ENCODE results near the gene TRAIP. TPM values are rescaled to one million over a fixed set of nuclear protein-coding genes. Genes with fewer than 3 reads are reported as not detected.
A peak's percentile ranks its signal among the peaks of the same experiment; 100 is the strongest.

TRAIP gene
- total RNA-seq, 1 donor = 1.4 TPM

DNA sequence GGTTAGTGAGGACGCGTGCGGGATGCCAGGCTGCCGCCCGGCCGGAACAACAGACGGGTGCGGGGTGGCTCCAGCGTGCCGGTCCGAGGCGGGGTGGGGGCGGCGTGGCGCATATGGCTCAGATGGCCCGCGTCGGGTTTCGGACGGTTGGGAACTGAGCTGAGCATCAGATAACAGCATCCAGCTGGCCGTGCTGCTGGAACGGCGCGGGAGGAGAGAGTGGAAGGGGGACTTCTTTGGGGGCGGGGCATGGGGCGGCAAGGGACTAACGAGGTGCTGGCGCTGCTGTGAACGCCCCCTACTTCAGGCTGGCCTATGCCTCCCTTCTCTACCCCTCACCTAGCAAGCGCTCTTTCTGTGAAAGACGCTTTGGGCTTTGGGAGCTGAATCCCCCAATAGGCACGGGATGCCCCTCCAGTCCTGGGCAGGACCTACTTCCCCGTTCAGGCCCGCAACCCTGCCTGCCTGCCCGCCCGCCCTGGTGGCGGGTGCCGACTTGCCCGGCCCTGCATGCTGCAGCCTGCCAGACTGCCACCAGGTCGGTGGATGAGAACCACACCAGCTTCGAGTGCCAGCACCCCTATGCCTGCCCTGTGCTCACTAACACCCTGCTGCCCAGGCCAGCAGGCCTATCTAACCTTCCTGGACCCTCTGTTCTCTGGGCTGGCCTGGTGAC is 52.8 kb downstream of the TRAIP start:
- peak; percentile 74 for DNase-seq (ENCODE audit: insufficient read length, low spot score, missing footprints)
- no peak overlapping the region for H3K27ac ChIP-seq (ENCODE audit: low read depth, low read length)
- peaks cover 12% of the 10 kb centered on the region for H4K20me1 ChIP-seq (ENCODE audit: insufficient read depth, low read length)

GRCh38 chr3:49802719-49803464 is 53.5 kb downstream of the TRAIP start, which contains the start of gene INKA1:
Gene INKA1, plus strand, starts transcription at chr3:49803261. Its CDS starts 132 bp downstream, at chr3:49803393.
- TF ChIP-seq, protein P1, sequence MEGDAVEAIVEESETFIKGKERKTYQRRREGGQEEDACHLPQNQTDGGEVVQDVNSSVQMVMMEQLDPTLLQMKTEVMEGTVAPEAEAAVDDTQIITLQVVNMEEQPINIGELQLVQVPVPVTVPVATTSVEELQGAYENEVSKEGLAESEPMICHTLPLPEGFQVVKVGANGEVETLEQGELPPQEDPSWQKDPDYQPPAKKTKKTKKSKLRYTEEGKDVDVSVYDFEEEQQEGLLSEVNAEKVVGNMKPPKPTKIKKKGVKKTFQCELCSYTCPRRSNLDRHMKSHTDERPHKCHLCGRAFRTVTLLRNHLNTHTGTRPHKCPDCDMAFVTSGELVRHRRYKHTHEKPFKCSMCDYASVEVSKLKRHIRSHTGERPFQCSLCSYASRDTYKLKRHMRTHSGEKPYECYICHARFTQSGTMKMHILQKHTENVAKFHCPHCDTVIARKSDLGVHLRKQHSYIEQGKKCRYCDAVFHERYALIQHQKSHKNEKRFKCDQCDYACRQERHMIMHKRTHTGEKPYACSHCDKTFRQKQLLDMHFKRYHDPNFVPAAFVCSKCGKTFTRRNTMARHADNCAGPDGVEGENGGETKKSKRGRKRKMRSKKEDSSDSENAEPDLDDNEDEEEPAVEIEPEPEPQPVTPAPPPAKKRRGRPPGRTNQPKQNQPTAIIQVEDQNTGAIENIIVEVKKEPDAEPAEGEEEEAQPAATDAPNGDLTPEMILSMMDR (IDR thresholded peaks at IDR 0.05; ENCODE audit: extremely low read depth, low read depth, low read length) = peak; percentile 79
- DNase-seq (ENCODE audit: insufficient read length, low spot score, missing footprints) = peak; percentile 99
- Histone ChIP-seq H3K9me3 (ENCODE audit: low read depth, low read length) (no peaks in the 10 kb centered on the region), H3K4me2 (ENCODE audit: insufficient read depth, low read length) (peak within 1 kb of the TSS; percentile 97), H3K4me1 (ENCODE audit: insufficient read depth, low read length) (peaks cover 25% of the 10 kb centered on the region), H2AFZ (ENCODE audit: low read length) (peak within 1 kb of the TSS; percentile 99), H3K36me3 (ENCODE audit: insufficient read depth, low read length) (no peaks in the 10 kb centered on the region), H3K79me2 (ENCODE audit: insufficient read depth, low read length) (peaks cover 3% of the 10 kb centered on the region), H4K20me1 (ENCODE audit: insufficient read depth, low read length) (peaks cover 12% of the 10 kb centered on the region), H3K27me3 (ENCODE audit: insufficient read depth, low read length) (no peaks in the 10 kb centered on the region), H3K27ac (ENCODE audit: low read depth, low read length) (peak within 1 kb of the TSS; percentile 66), H3K4me3 (ENCODE audit: insufficient read depth, low read length) (peak within 1 kb of the TSS; percentile 95)

More for the DNA sequence above, 52.8 kb downstream of the TRAIP start:
- Histone ChIP-seq H2AFZ (ENCODE audit: low read length) (peak overlapping the region; percentile 83), H3K4me3 (ENCODE audit: insufficient read depth, low read length) (peak overlapping the region; percentile 95), H3K9me3 (ENCODE audit: low read depth, low read length) (no peaks in the 10 kb centered on the region), H3K27me3 (ENCODE audit: insufficient read depth, low read length) (no peaks in the 10 kb centered on the region), H3K79me2 (ENCODE audit: insufficient read depth, low read length) (peaks cover 3% of the 10 kb centered on the region), H3K4me2 (ENCODE audit: insufficient read depth, low read length) (peak overlapping the region; percentile 97), H3K4me1 (ENCODE audit: insufficient read depth, low read length) (peaks cover 25% of the 10 kb centered on the region), H3K36me3 (ENCODE audit: insufficient read depth, low read length) (peaks cover under 1% of the 10 kb centered on the region)
- TF ChIP-seq, protein P1 (IDR thresholded peaks at IDR 0.05; ENCODE audit: extremely low read depth, low read depth, low read length) = no peak

DNA sequence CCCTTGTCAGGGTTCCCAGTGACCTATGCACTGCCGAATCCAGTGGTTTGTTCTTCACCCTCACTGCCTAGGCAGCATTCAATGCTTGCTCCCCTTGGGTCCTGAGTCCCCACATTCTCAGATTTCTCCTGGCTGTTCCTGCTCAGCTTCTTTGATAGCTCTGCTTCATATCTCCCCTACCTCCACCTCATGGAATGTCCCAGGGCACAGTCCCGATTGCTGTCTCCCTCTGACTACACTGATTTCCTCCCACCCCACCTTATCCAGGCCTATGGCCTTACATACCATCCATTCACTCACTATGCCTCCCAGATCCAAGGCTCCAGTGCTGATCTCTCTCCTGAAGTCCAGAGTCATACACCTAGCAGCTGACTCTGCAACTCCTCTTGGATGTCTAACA is 55.2 kb downstream of the TRAIP start:
- Histone ChIP-seq H3K27ac (ENCODE audit: low read depth, low read length) (no peak overlapping the region), H3K4me3 (ENCODE audit: insufficient read depth, low read length) (no peak overlapping the region), H3K36me3 (ENCODE audit: insufficient read depth, low read length) (no peaks in the 10 kb centered on the region), H3K4me1 (ENCODE audit: insufficient read depth, low read length) (peaks cover 25% of the 10 kb centered on the region), H3K9me3 (ENCODE audit: low read depth, low read length) (no peaks in the 10 kb centered on the region), H3K4me2 (ENCODE audit: insufficient read depth, low read length) (no peak overlapping the region), H3K79me2 (ENCODE audit: insufficient read depth, low read length) (peaks cover 3% of the 10 kb centered on the region), H4K20me1 (ENCODE audit: insufficient read depth, low read length) (peaks cover 12% of the 10 kb centered on the region), H3K27me3 (ENCODE audit: insufficient read depth, low read length) (no peaks in the 10 kb centered on the region), H2AFZ (ENCODE audit: low read length) (no peak overlapping the region)
- TF ChIP-seq, protein P1 (IDR thresholded peaks at IDR 0.05; ENCODE audit: extremely low read depth, low read depth, low read length) = no peak
- DNase-seq (ENCODE audit: insufficient read length, low spot score, missing footprints) = peak; percentile 75

GRCh38 chr3:49799761-49800160 is 56.6 kb downstream of the TRAIP start, which contains the start of gene CDHR4:
Gene CDHR4, minus strand, starts transcription at chr3:49799873. Its CDS starts 61 bp downstream, at chr3:49799812.
- Histone ChIP-seq H3K4me2 (ENCODE audit: insufficient read depth, low read length) (no peak within 1 kb of the TSS), H3K4me1 (ENCODE audit: insufficient read depth, low read length) (peaks cover 12% of the 10 kb centered on the region), H3K9me3 (ENCODE audit: low read depth, low read length) (no peaks in the 10 kb centered on the region), H3K79me2 (ENCODE audit: insufficient read depth, low read length) (peaks cover 3% of the 10 kb centered on the region), H3K27me3 (ENCODE audit: insufficient read depth, low read length) (no peaks in the 10 kb centered on the region), H2AFZ (ENCODE audit: low read length) (no peak within 1 kb of the TSS), H3K27ac (ENCODE audit: low read depth, low read length) (peak within 1 kb of the TSS; percentile 50), H4K20me1 (ENCODE audit: insufficient read depth, low read length) (peaks cover 7% of the 10 kb centered on the region), H3K36me3 (ENCODE audit: insufficient read depth, low read length) (no peaks in the 10 kb centered on the region), H3K4me3 (ENCODE audit: insufficient read depth, low read length) (no peak within 1 kb of the TSS)
- TF ChIP-seq, protein P1 (IDR thresholded peaks at IDR 0.05; ENCODE audit: extremely low read depth, low read depth, low read length) = no peak
- DNase-seq (ENCODE audit: insufficient read length, low spot score, missing footprints) = peak; percentile 99

Data from osteoblast (primary cell).